ENCODE results near the gene GRK5. TPM values are rescaled to one million over a fixed set of nuclear protein-coding genes. Genes with fewer than 3 reads are reported as not detected.

GRK5 gene
- total RNA-seq, 1 donor = 1.8 TPM

- no peaks in the 10 kb centered on the region for H4K20me1 ChIP-seq (ENCODE audit: insufficient read depth, low read length)
- no peak for TF ChIP-seq CTCF (IDR thresholded peaks at IDR 0.05; ENCODE audit: extremely low read depth, low read depth, low read length)
- no peak overlapping the region for H3K4me3 ChIP-seq (ENCODE audit: insufficient read depth, low read length)
- H2AFZ ChIP-seq (ENCODE audit: low read length) = no peak overlapping the region
- no peaks in the 10 kb centered on the region for H3K79me2 ChIP-seq (ENCODE audit: insufficient read depth, low read length)
- no peak overlapping the region for H3K4me2 ChIP-seq (ENCODE audit: insufficient read depth, low read length)
- no peak for DNase-seq (ENCODE audit: insufficient read length, low spot score, missing footprints)
- no peaks in the 10 kb centered on the region for H3K36me3 ChIP-seq (ENCODE audit: insufficient read depth, low read length)
- no peak overlapping the region for H3K27ac ChIP-seq (ENCODE audit: low read depth, low read length)
- H3K9me3 ChIP-seq (ENCODE audit: low read depth, low read length) = no peaks in the 10 kb centered on the region
- peaks cover 7% of the 10 kb centered on the region for H3K4me1 ChIP-seq (ENCODE audit: insufficient read depth, low read length)
- H3K27me3 ChIP-seq (ENCODE audit: insufficient read depth, low read length) = no peaks in the 10 kb centered on the region
These were observed 247.6 kb downstream of the GRK5 start for GRCh38 chr10:119454990-119455389.

GRCh38 chr10:119455609-119456434, 248.5 kb downstream of the GRK5 start:
- Histone ChIP-seq H3K27me3 (ENCODE audit: insufficient read depth, low read length) (no peaks in the 10 kb centered on the region), H2AFZ (ENCODE audit: low read length) (no peak overlapping the region), H3K4me3 (ENCODE audit: insufficient read depth, low read length) (no peak overlapping the region), H3K79me2 (ENCODE audit: insufficient read depth, low read length) (no peaks in the 10 kb centered on the region), H3K4me1 (ENCODE audit: insufficient read depth, low read length) (no peaks in the 10 kb centered on the region), H3K4me2 (ENCODE audit: insufficient read depth, low read length) (no peak overlapping the region), H3K27ac (ENCODE audit: low read depth, low read length) (no peak overlapping the region), H3K9me3 (ENCODE audit: low read depth, low read length) (no peaks in the 10 kb centered on the region), H4K20me1 (ENCODE audit: insufficient read depth, low read length) (no peaks in the 10 kb centered on the region), H3K36me3 (ENCODE audit: insufficient read depth, low read length) (no peaks in the 10 kb centered on the region)
- DNase-seq (ENCODE audit: insufficient read length, low spot score, missing footprints) = no peak
- TF ChIP-seq CTCF (IDR thresholded peaks at IDR 0.05; ENCODE audit: extremely low read depth, low read depth, low read length) = no peak

- H3K4me3 ChIP-seq (ENCODE audit: insufficient read depth, low read length) = no peak overlapping the region
- no peak overlapping the region for H2AFZ ChIP-seq (ENCODE audit: low read length)
- no peaks in the 10 kb centered on the region for H3K79me2 ChIP-seq (ENCODE audit: insufficient read depth, low read length)
- no peak for DNase-seq (ENCODE audit: insufficient read length, low spot score, missing footprints)
- H3K9me3 ChIP-seq (ENCODE audit: low read depth, low read length) = no peaks in the 10 kb centered on the region
- no peak for TF ChIP-seq CTCF (IDR thresholded peaks at IDR 0.05; ENCODE audit: extremely low read depth, low read depth, low read length)
- no peak overlapping the region for H3K4me2 ChIP-seq (ENCODE audit: insufficient read depth, low read length)
- no peaks in the 10 kb centered on the region for H3K27me3 ChIP-seq (ENCODE audit: insufficient read depth, low read length)
- H3K4me1 ChIP-seq (ENCODE audit: insufficient read depth, low read length) = no peaks in the 10 kb centered on the region
- no peaks in the 10 kb centered on the region for H4K20me1 ChIP-seq (ENCODE audit: insufficient read depth, low read length)
- H3K36me3 ChIP-seq (ENCODE audit: insufficient read depth, low read length) = no peaks in the 10 kb centered on the region
- no peak overlapping the region for H3K27ac ChIP-seq (ENCODE audit: low read depth, low read length)
These were observed 249.1 kb downstream of the GRK5 start for GRCh38 chr10:119456435-119456810.

- TF ChIP-seq CTCF (IDR thresholded peaks at IDR 0.05; ENCODE audit: extremely low read depth, low read depth, low read length) = no peak
- Histone ChIP-seq H3K27me3 (ENCODE audit: insufficient read depth, low read length) (peaks cover 9% of the 10 kb centered on the region), H4K20me1 (ENCODE audit: insufficient read depth, low read length) (no peaks in the 10 kb centered on the region), H3K79me2 (ENCODE audit: insufficient read depth, low read length) (no peaks in the 10 kb centered on the region), H3K4me1 (ENCODE audit: insufficient read depth, low read length) (no peaks in the 10 kb centered on the region), H3K4me2 (ENCODE audit: insufficient read depth, low read length) (no peak overlapping the region), H3K9me3 (ENCODE audit: low read depth, low read length) (no peaks in the 10 kb centered on the region), H3K27ac (ENCODE audit: low read depth, low read length) (no peak overlapping the region), H3K4me3 (ENCODE audit: insufficient read depth, low read length) (no peak overlapping the region), H2AFZ (ENCODE audit: low read length) (no peak overlapping the region), H3K36me3 (ENCODE audit: insufficient read depth, low read length) (no peaks in the 10 kb centered on the region)
- no peak for DNase-seq (ENCODE audit: insufficient read length, low spot score, missing footprints)
These were observed 250.8 kb downstream of the GRK5 start for GRCh38 chr10:119457966-119458766.
